ENCODE data around the gene MAB21L3.

DNA sequence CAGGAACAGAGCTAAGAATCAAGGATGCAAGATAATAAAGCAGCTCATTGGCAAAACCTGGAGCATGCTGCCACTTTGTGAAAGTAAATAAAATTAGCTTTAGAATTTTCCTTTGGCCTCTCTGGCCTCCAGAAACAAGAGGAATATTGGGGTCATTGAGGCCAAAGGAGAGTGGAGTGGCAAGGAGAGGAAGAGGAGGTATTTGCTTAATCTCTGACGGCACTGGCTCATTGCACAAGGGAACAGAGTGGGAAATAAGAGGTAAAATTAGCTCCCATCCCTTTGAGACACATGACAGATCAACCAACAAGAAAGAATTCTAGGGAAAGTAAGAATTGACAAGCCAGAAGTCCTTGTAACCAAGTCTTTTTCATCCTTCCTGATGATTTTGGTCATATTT, 48.4 kb downstream of the MAB21L3 start:
- TF ChIP-seq CTCF (IDR thresholded peaks at IDR 0.05) = no peak
- no peak for TF ChIP-seq POLR2AphosphoS5 (IDR thresholded peaks at IDR 0.05)
